ENCODE measurements around the gene GPR83. TPM values are rescaled to one million over a fixed set of nuclear protein-coding genes. Genes with fewer than 3 reads are reported as not detected.

Gene GPR83
- total and polyA plus RNA-seq, 10 of the 15 experiments (the other 5 are each of a cell fraction or from before 2014, with no cell fraction given): 0.03 to 0.19 (median 0.05) TPM; not detected in 7

- POLR2A ChIA-PET: no interaction called here
- in situ Hi-C loops (cut with MboI): no loop called here
- peaks cover 7 to 10% of the 10 kb centered on the region in 2 experiments for H3K36me3 ChIP-seq (ENCODE audit: control insufficient read depth in 2 of 2, insufficient read depth in 2 of 2, low read length in 1 of 2)
- H3K79me2 ChIP-seq (ENCODE audit: control insufficient read depth, insufficient read depth, low read length): no peaks in the 10 kb centered on the region
- TF ChIP-seq TAF1 (IDR thresholded peaks at IDR 0.05; ENCODE audit: borderline replicate concordance, low read depth, low read length) (no peak), SMAD1 (IDR thresholded peaks at IDR 0.05; ENCODE audit: low read depth, partially characterized antibody) (no peak), BRCA1 (IDR thresholded peaks at IDR 0.05; ENCODE audit: low read depth, low read length) (no peak), MTA3 (IDR thresholded peaks at IDR 0.05; ENCODE audit: borderline replicate concordance, low read length) (no peak), POLR2A (IDR thresholded peaks at IDR 0.05; ENCODE audit: low read depth, low read length) (no peak), CBX3 (IDR thresholded peaks at IDR 0.05; ENCODE audit: borderline replicate concordance, low read depth) (no peak), EED (IDR thresholded peaks at IDR 0.05; ENCODE audit: low read depth) (no peak), E2F4 (IDR thresholded peaks at IDR 0.05; ENCODE audit: low read depth, low read length) (no peak), CUX1 (IDR thresholded peaks at IDR 0.05; ENCODE audit: insufficient replicate concordance, low read depth, low read length) (no peak), HDGF (IDR thresholded peaks at IDR 0.05) (no peak), RBBP5 (conservative IDR thresholded peaks at IDR 0.05) (no peak), EP300 (IDR thresholded peaks at IDR 0.05; ENCODE audit: borderline replicate concordance in 1 of 2, control insufficient read depth in 1 of 2, low read depth in 2 of 2, low read length in 2 of 2) (no peak), SIN3A (IDR thresholded peaks at IDR 0.05; ENCODE audit: low read depth, low read length) (no peak), RUNX3 (IDR thresholded peaks at IDR 0.05; ENCODE audit: low read length) (no peak), CHD1 (IDR thresholded peaks at IDR 0.05; ENCODE audit: low read depth, low read length) (no peak), FOXM1 (IDR thresholded peaks at IDR 0.05; ENCODE audit: low read depth, low read length) (no peak)
- no peaks in the 10 kb centered on the region for H3K4me1 ChIP-seq (ENCODE audit: control insufficient read depth, insufficient read depth, low read length)
- RAD21 ChIA-PET (ENCODE audit: unreplicated experiment): no interaction called here
- H3K27ac ChIP-seq (ENCODE audit: control insufficient read depth, insufficient read depth): no peak overlapping the region
- 97% methylated on average over 2 of the region's 2 CpGs for WGBS (ENCODE audit: insufficient coverage, insufficient replicate concordance, low lambda C conversion rate, missing lambda C conversion rate)
- ATAC-seq: no peak
- no TSS peak for BruUV-seq (replicated peaks)
- no peak overlapping the region for H3K9ac ChIP-seq (ENCODE audit: control insufficient read depth, insufficient read depth, low read length)
- intact Hi-C loops (cut with micrococcal nuclease; ENCODE audit: unreplicated experiment): loop anchor here (5.0 kb wide), 1 partner anchor 252 kb away; no protein-coding TSS in a partner anchor
- FAIRE-seq: no peak
- DNase-seq (ENCODE audit: low read depth, low spot score): no peak
- H3K4me2 ChIP-seq (ENCODE audit: control insufficient read depth, insufficient read depth): no peak overlapping the region
- CTCF ChIA-PET: interaction anchor here (1.5 kb wide), 1 partner anchor 18 kb away, joined by 3 read pairs; no protein-coding TSS in a partner anchor
- SMC1A ChIA-PET (ENCODE audit: uncharacterized antibody, unreplicated experiment): interaction anchor here (1.2 to 1.5 kb wide), 3 partner anchors 8 to 239 kb away, joined by 3 read pairs; no protein-coding TSS in a partner anchor
- H4K20me1 ChIP-seq (ENCODE audit: control insufficient read depth, insufficient read depth): no peaks in the 10 kb centered on the region
- no peaks in the 10 kb centered on the region for H3K27me3 ChIP-seq (replicated peaks in 1 of 2; ENCODE audit: control insufficient read depth in 2 of 2, insufficient read depth in 2 of 2, low read length in 1 of 2)
- peaks cover 2% of the 10 kb centered on the region; the same call in 1 of the 3 replicates for H3K9me3 ChIP-seq (replicated peaks; ENCODE audit: control insufficient read depth, insufficient read depth, low read length)
- no peak overlapping the region for H2AFZ ChIP-seq (ENCODE audit: control insufficient read depth, low read depth, low read length)
- H3K4me3 ChIP-seq: no peak overlapping the region
Measured at GRCh38 chr11:94424662-94425061, 23.4 kb upstream of the GPR83 start.
